ENCODE results near the gene MROH2A.
"Not testable (repeated sequence)": the region's sequence is repeated elsewhere in the genome, so short reads cannot be mapped to it uniquely, and the experiment has no call there.

The MROH2A gene

GRCh38 chr2:233778030-233778429, at the start of gene MROH2A:
Gene MROH2A, plus strand, starts transcription at chr2:233778330. Its CDS starts 1,029 bp downstream, at chr2:233779359.
- DNase-seq (ENCODE audit: low read depth), result no peak

- no peak for DNase-seq (ENCODE audit: low read depth)
Observed at GRCh38 chr2:233728723-233729301, 49.3 kb upstream of the MROH2A start, which contains the start of gene UGT1A3. Gene UGT1A3, plus strand, starts transcription at chr2:233729042. Its CDS starts 85 bp downstream, at chr2:233729127.

GRCh38 chr2:233736868-233737653, 41.1 kb upstream of the MROH2A start:
- DNase-seq (ENCODE audit: low read depth), result not testable (repeated sequence)

- DNase-seq (ENCODE audit: low read depth), result no peak
Observed at GRCh38 chr2:233740870-233741269, 37.3 kb upstream of the MROH2A start.

- DNase-seq (ENCODE audit: low read depth), result no peak
Observed at GRCh38 chr2:233743464-233744259, 34.5 kb upstream of the MROH2A start.

- no peak for DNase-seq (ENCODE audit: low read depth)
Observed at GRCh38 chr2:233745073-233745755, 32.9 kb upstream of the MROH2A start.

- DNase-seq (ENCODE audit: low read depth), result not testable (repeated sequence)
Observed at GRCh38 chr2:233745838-233746237, 32.3 kb upstream of the MROH2A start.

GRCh38 chr2:233746475-233747282, 31.5 kb upstream of the MROH2A start:
- no peak for DNase-seq (ENCODE audit: low read depth)

GRCh38 chr2:233747283-233747544, 30.9 kb upstream of the MROH2A start:
- DNase-seq (ENCODE audit: low read depth), result no peak

GRCh38 chr2:233750689-233751088, 27.4 kb upstream of the MROH2A start:
- not testable (repeated sequence) for DNase-seq (ENCODE audit: low read depth)

- DNase-seq (ENCODE audit: low read depth), result not testable (repeated sequence)
Observed at GRCh38 chr2:233751212-233752009, 26.7 kb upstream of the MROH2A start.

GRCh38 chr2:233754872-233755611, 23.1 kb upstream of the MROH2A start:
- DNase-seq (ENCODE audit: low read depth), result no peak

GRCh38 chr2:233756429-233757081, 21.6 kb upstream of the MROH2A start:
- no peak for DNase-seq (ENCODE audit: low read depth)

GRCh38 chr2:233758141-233758540, 20.0 kb upstream of the MROH2A start:
- DNase-seq (ENCODE audit: low read depth), result no peak

GRCh38 chr2:233758849-233759248, 19.3 kb upstream of the MROH2A start:
- no peak for DNase-seq (ENCODE audit: low read depth)

GRCh38 chr2:233760043-233760442, 18.1 kb upstream of the MROH2A start, which contains the start of gene UGT1A1:
Gene UGT1A1, plus strand, starts transcription at chr2:233760270. Its CDS starts 18 bp downstream, at chr2:233760288.
- no peak for DNase-seq (ENCODE audit: low read depth)

- DNase-seq (ENCODE audit: low read depth), result no peak
Observed at GRCh38 chr2:233761040-233761769, 16.9 kb upstream of the MROH2A start.

GRCh38 chr2:233764264-233764663, 13.9 kb upstream of the MROH2A start:
- peak; percentile 36 for DNase-seq (ENCODE audit: low read depth)

- no peak for DNase-seq (ENCODE audit: low read depth)
Observed at GRCh38 chr2:233764761-233765160, 13.4 kb upstream of the MROH2A start.

All from stromal cell of bone marrow (primary cell).